Inferior parietal cortex (tissue), 1 donor: ENCODE data around the gene HSPG2.

Experiments
- DNase-seq: peaks from one replicate; pipeline ENCODE4 v3.0.0-alpha.2; 2016; ENCODE audit errors: extremely low spot score

HSPG2 gene

DNA sequence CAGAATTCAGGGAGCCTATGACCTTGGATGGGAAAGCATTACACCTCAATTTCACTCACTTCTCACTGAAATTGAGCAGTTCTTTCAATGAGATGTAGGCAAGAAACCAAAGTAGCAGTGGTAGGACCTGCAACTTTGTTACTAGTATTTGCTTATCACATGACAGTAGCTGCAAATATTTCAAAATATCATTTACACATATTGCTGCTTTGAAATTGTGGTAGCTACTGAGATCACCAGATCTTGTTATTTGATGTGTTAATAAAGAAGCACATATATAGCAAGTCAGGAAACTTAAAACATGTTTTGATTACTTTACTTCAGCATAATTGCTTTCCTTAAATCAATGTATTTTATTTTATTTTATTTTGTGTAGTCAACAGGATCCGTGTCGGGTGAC, 112.2 kb downstream of the HSPG2 start:
- DNase-seq, result no peak

DNA sequence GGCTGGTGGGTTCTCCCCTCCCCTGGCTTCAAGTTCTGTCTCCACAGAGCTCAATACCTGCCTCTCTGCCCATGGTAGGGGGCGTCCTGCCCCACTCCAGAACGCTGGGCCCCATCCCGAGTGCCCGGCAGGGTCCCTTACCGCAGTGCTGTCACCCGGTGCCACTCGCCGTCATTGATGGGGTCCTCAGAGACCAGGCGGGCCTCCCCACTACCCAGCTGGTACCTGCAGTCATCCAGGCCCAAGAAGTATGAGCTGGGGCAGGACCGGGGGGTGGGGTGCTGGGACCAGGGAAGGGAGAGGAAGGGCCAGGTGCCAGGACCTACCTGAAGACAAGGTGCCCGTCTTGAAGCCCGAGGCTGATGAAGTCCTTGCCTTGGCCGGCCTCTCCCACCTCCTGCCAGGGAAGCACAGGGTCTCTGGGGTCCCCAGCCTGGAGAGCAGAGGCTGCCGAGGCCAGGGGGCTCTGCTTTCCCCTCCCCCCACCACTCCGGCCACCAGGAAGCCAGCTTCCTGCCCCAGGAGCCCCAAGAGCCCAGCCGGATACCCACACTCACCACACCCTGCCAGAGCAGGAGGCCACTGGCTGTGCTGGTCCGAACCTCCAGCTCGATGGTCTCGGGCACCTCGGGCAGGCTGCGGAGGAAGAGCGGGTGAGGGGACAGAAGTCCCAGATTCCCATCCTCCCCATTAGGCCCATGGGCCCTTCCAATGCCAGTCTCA, 113.0 kb downstream of the HSPG2 start:
- DNase-seq, result no peak

DNA sequence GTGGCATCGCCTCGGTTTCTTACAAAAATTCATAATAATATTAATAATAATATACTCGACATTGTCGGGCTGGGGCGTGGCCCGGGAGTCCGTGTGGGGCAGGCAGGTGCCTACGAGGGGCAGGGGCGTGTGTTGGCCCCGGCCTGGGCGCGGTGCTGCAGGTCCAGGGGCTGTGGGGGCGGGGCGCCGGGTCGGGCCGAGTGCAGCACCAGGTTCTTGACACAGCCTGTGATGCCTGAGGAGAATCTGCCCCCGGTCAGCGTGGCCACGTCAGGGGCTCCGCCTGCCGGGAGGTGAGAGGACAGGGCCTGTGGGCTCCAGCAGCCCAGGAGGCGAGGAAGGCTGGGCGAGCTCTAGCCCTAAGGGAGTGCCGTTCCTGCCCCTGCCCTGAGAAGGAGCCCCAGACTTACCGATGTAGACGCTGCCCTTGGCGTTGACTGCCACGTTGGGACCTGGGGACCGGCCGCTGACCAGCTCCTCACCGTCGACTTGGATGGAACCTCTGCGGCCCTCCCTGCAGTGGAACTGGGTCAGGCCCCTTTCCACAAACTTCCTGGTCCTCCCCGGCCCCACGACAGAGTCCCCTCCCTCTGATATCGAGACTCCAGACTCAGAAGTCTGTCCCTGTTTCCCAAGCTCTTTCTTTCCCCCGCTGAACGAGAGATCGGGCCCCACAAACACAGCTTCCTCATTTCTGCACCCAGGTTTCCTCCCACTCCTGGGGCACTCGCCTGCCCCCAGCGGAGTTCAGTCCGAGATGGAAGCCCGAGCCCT, 113.7 kb downstream of the HSPG2 start:
- no peak for DNase-seq

DNA sequence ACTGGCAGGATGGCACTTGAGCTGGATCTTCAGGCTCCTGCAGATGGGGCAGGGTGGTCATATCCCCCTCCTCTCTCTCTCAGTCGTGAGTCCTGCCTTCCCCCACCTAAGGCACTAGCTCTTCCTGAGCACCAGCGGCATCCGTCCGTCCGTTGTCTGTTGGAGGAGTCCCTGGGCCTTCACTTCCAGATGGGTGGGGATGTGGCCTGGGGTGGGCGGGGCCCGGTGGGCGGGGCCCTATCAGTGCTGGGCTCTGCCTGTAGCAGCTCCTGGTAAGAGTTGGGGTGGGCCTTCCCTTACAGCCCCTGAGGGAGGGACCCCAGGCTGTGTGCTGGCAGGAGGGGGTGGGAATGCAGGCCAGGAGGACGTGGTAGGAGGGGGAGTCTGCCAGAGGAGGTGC, 114.8 kb downstream of the HSPG2 start:
- DNase-seq, result no peak

DNA sequence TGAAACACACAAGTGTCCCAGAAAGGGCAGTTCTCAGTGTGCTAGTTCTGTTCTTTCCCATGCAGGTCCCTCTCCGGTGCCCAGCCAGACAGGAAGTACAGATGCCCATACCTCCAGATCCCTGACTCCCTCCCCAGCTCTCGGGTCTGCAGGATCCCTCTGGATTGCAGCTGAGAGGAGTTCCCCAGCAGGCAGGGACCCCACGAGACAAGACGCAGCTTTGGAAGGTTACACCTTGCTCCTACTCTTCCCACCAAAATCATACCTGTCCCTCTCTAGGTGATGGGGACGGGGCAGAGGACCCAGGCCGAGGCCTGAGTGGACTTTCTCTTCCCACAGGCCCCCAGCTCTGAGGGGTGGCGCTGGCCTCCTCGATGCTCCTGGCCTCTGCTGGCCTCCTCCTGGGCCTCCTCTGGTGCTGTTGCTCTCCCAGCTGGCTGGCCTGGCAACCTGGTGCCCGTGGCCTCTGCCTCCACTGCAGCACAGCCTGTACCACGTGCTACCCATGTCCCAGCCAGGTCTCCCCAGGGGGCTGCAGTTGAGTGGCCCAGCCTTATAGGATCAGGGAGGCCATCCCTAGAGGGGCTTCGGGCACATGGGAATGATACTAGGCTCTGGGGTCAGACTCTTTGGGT, 115.6 kb downstream of the HSPG2 start:
- DNase-seq, result no peak

DNA sequence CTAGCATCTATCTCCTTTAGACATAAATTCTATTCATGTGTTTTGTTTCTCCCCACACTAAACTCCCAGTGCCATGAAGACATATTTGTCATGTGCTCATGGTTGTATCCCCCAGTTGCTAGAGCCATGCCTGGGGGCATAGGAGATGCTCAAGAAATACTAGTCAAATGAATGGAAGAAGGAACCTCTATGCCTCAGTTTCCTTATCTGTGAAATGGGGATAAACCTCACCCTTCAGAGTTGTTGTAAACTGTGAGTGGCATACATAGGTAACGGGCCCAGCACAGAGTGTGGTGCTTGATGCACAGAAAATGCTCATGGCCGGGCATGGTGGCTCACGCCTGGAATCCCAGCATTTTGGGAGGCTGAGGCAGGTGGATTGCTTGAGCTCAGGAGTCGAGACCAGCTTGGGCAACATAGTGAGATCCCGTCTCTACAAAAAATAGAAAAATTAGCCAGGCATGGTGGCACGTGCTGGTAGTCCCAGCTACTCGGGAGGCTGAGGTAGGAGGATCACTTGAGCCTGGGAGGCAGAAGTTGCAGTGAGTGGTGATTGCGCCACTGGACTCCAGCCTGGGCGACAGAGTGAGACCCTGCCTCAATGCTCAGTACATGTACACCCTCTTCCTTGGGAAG, 116.4 kb downstream of the HSPG2 start:
- no peak for DNase-seq

DNA sequence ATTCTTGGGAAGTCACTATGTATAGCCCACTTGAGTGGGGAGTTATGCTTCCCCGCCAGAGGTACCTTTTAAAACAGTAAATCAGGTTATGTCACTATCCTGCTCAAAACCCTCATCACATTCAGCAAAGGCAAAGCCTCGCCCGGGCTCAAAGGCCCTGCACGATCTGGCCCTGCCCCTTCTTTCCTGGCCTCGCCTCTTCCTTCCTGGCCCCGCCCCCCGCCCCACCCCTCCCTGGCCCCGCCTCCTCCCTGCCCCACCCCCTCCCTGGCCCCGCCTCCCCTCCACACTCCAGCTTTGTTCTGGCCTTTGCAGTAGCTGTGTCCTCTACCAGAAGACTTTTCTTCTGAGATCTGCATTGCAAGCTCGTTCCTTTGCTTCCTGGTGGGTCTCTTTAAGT, 118.5 kb downstream of the HSPG2 start:
- no peak for DNase-seq

DNA sequence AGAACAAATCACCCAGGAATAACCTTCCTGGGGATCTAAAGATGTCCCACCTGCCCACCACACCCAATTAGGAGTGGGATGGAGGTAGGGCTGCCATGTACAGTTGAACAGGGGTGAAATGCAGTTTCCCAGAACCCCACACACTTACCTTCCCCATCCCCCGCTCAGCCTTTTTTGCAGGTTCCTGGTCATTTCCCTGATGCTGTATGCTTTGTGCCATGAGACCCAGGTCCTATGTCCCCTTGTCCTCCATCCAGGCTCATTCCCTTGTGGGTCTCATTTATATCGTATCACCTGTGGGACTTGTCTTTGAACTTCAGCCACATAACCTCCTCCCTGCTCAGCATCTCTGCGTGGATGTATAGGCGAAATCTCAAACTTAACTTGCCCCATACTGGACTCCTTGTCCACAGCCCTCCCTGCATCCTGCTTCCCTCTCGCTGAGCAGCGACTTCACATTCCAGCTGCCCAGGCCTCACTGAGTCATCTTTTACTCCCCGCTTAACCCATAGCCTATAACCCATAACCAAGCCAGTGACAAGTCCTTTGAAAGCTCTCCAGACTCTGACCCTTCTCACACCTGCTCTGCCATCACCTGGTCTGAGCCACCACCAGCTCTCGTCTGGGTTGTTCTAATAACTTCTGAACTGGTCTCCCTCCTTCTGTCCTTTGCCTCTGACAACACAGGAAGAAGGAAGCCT, 120.4 kb downstream of the HSPG2 start:
- no peak for DNase-seq

DNA sequence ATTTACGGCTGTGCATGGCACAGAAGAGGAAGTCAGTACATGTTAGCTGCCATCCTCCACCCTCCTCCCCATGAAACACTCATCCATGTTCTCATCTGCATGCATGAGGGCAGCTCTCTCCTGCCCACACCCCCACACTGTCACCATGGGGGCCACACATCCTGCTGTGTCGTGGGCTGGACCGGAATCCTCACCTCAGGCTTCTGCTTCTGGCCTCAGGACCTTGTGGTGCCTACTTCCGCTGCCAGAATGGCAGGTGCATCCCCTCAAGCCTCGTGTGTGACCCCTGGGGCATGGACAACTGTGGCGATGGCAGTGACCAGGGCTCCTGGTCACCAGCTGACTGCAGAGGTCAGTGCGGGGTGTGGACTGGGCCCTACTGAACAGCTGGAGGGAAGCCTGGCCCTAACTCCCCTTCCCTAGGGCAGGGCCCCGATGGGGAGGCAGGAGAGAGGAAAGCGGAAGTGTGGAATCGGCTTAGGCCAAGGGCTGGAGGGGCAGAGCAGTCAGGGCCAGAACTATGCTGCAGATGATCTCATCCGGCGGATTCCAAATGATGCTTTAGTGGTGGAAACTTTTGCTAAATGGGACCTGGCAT, 121.3 kb downstream of the HSPG2 start:
- DNase-seq, result no peak

DNA sequence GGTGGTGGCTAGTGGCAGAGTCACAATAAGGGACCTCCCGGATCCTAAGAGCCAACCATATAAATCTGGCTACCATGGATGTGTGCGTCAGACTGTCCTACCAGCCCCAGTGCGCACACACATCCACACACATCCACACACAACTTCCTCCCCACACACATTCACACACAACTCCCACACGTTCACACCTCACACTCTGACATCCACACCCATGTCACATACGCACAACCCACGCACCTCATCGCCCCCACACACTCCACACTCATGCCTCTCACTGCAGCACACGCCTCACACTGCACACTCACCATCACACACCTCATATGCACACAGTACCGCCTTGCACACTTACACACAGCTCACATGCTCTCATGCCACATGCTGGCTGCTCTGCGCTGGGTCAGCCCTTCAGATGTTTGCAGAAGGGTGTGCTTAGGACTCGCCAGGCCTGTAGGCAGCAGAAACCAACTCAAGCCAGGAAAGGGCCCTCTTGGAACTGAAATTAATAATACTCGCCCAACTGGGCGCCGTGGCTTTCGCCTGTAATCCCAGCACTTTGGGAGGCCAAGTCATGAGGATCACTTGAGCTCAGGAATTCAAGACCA, 122.0 kb downstream of the HSPG2 start:
- no peak for DNase-seq

DNA sequence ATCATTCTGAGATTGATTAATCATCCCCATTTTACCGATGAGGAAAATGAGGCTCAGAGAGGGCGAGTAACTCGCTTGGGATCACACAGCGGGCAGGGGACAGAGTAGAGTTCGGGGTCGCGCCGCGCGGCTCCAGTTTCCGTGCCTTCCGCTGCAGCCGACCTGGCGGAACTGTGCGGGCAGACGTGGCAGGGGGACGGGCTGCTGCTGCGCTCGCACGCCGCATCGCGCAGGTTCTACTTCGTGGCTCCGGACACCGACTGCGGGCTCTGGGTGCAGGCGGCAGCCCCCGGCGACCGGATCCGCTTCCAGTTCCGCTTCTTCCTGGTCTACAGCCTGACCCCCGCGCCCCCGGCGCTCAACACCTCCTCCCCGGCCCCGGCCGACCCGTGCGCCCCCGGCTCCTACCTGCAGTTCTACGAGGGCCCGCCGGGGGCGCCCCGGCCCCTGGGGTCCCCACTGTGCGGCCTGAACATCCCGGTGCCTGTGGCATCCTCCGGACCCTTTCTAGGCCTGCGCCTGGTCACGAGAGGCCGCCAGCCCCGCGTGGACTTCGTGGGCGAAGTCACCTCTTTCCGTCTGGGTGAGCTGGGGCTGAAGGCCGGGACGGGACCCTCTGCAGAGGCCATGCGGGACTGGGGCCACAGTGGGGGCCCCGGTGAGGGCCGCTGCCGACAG, 122.7 kb downstream of the HSPG2 start:
- DNase-seq, result no peak

DNA sequence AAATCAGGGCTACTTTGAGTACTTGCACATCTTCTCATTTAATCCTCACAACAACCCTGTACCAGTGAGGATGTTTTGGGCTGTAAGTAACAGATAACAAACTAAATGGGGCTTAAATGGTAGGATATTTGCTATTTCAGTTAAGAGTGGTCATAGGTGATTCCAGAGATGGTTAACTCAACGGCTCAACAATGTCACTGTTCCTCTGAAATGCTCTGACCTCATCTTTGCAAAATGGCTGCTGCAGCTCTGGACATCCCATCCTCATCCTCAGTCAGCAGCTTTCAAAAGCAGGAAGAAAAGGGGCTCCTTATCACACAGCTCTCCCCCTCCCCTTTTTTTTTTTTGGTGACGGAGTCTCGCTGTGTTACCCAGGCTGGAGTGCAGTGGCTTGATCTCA, 123.6 kb downstream of the HSPG2 start:
- no peak for DNase-seq

DNA sequence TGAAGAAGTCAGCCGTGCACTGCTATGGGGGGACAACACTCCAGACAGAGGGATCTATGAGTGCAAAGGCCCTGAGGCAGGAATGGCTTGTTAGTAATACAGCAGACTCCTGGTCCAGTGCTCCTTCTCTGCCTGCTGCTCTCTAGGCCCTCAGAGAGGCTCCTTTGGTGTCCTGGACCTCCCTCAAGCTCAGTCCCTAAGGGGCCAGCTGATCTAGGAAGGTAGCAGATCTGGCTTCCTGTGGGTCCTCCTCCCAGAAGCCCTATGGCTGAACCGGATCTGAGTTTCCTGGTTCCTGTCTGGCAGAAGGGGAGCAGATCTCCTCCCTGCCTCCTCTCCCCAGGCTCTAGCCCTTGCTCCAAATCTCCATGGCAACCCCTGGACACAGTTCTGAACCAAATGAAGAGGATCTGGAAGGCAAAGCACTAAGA, 125.2 kb downstream of the HSPG2 start, which contains the start of gene LDLRAD2:
Gene LDLRAD2 (plus strand): TSS at position 391 of the 431 bp plus-strand sequence. CDS start 187 bp downstream, outside the sequence.
- DNase-seq, result no peak

DNA sequence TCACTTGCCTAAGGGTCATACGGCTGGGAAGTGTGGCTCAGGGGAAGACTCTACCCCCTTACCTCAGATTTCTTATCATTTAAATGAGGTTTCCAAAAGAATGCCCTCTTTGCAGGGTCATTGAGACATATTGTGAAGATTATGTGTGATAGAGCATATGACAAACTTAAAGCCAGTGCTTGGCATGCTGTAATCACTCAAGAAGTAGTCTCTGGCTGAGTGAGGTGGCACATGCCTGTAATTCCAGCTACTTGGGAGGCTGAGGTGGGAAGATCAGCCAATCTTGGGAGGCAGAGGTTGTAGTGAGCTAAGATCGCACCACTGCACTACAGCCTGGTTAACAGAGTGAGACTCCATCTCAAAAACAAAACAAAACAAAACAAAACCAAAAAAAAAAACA, 132.6 kb downstream of the HSPG2 start:
- DNase-seq, result no peak

DNA sequence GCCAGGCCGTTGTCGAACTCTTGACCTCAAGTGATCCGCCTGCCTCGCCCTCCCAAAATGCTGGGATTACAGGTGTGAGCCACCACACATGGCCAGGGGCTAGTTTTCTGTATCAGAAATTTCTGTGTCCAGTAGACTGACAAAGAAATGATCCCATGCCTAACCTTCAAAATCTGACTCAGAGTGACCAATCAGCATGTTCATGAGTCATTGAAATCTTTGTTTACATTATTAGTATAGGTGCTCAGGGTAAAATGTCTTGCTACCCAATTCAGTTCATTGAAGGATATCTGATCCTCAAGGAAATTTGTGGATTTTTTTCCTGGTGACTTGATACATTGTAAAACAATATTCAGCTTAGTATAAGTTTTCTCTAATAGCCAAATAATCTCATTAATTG, 136.0 kb downstream of the HSPG2 start:
- DNase-seq, result no peak

DNA sequence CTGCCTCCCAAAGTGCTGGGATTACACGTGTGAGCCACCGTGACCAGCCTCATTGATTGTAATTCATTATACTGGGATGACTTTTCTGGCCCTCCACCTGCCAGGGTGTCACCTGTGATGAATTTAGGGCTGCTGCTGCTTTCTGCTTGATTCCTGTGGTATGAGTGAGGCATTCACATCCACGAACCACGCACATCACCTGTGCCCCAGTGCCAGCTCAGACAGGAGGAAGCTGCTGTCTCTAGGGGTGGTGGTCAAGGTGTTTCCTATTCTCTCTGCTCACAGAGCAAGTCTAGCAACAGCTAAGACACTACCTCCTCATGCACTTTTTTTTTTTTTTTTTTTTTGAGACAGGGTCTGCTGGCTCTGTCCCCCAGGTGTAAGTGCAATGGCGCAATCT, 137.4 kb downstream of the HSPG2 start:
- DNase-seq, result no peak

DNA sequence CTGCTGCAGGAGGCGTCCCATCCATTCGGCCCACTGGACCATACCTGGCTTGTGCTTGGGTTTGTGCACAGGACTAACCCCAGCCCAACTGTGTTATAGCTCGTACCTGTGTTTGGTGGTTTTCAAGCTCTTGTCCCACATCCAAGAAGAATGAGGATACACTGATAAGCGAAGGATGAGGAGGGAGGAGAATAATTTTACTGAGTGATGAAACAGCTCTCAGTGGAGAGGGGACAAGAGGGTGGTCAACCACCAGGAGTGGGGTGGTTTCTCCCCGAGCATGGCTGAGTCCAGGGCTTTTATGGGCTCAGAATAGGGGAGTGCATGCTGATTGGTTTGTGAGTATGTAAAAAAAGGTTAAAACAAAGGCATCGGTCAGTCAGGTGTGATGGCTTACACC, 142.0 kb downstream of the HSPG2 start:
- DNase-seq, result no peak

DNA sequence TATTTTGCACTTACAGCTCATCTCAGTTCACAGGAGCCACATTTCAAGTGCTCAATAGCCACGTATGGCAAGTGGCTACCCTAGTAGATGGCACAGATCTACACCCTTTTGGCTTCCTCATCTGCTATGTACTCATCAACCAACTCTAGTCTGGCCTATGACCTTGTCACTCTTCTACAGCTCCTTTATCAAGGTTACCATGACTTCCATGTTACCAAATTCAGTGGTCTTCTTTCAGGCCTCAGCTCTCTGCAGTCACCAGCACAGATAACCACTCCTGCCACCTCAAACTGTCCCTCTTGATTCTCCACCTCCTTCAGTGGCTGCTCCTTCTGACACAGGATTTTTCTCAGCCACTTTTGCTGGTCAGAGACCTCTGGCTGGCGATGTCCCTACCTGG, 142.5 kb downstream of the HSPG2 start:
- DNase-seq, result no peak

DNA sequence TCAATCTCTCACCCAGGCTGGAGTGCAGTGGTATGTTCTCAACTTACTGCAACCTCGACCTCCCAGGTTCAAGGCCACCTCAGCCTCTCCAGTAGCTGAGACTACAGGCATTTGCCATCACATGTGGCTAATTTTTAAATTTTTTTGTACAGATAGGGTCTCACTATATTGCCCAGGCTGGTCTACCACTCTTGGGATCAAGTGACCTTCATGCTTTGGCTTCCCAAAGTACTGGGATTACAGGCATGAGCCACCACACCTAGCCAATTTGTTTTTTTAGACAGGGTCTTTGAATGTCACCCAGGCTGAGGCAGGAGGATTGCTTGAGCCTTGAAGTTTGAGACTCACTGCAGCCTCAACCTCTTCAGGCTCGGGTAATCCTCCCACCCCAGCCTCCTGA, 144.0 kb downstream of the HSPG2 start:
- no peak for DNase-seq

DNA sequence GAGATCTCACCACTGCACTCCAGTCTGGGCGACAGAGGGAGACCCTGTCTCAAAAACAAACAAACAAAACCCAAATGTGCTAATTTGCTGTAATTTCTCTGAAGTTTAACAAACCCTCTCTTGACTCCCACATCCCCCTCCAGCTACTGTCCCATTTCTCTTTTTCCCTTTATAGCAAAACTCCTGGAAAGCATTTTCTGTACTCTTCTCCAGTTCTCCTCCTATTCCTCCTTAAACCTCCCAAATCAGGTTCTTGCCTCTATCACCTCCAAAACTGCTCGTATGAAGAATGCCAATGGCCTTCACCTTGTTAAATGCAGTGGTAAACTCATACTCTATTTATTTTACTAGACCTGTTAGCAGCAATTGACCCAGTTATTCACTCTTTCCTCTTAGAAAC, 150.5 kb downstream of the HSPG2 start:
- no peak for DNase-seq
